ENCODE data around the gene IMMP2L. TPM values are rescaled to one million over a fixed set of nuclear protein-coding genes. Genes with fewer than 3 reads are reported as not detected.
"Not testable (repeated sequence)": the region's sequence is repeated elsewhere in the genome, so short reads cannot be mapped to it uniquely, and the experiment has no call there.

Gene IMMP2L
- total RNA-seq, 2 donors from 2014 or later: 10.5 to 17.4 TPM

GRCh38 chr7:110941385-110941784 is 620.9 kb downstream of the IMMP2L start:
- TF ChIP-seq POLR2A (IDR thresholded peaks at IDR 0.05) (no peak), CTCF (IDR thresholded peaks at IDR 0.05) (no peak)
- H3K36me3 ChIP-seq (replicated peaks in 1 of 2; ENCODE audit: insufficient read depth in 1 of 2, low read depth in 2 of 2): no peaks in the 10 kb centered on the region
- no peak overlapping the region for H3K27ac ChIP-seq
- H3K4me3 ChIP-seq: no peak overlapping the region
- H3K27me3 ChIP-seq: no peaks in the 10 kb centered on the region
- no peak for ATAC-seq
- H3K9me3 ChIP-seq: no peaks in the 10 kb centered on the region
- intact Hi-C loops (cut with DNase I): no loop called here
- WGBS, 2 donors: 81 to 83% methylated on average over 3 of the region's 3 CpGs
- DNase-seq: no peak
- H3K4me1 ChIP-seq: no peaks in the 10 kb centered on the region

- no peaks in the 10 kb centered on the region for H3K9me3 ChIP-seq
- H3K4me1 ChIP-seq: no peaks in the 10 kb centered on the region
- H3K27me3 ChIP-seq: no peaks in the 10 kb centered on the region
- DNase-seq (no peak), ATAC-seq (no peak)
- no peak overlapping the region for H3K27ac ChIP-seq
- no peaks in the 10 kb centered on the region for H3K36me3 ChIP-seq (replicated peaks in 1 of 2; ENCODE audit: insufficient read depth in 1 of 2, low read depth in 2 of 2)
- 95 to 97% methylated on average over 1 of the region's 1 CpG for WGBS, 2 donors
- no peak overlapping the region for H3K4me3 ChIP-seq
- no peak for TF ChIP-seq CTCF (IDR thresholded peaks at IDR 0.05)
- TF ChIP-seq POLR2A (IDR thresholded peaks at IDR 0.05): no peak
- intact Hi-C loops (cut with DNase I): no loop called here
Measured at GRCh38 chr7:110940756-110941155, 621.5 kb downstream of the IMMP2L start.

GRCh38 chr7:110938165-110938564 is 624.1 kb downstream of the IMMP2L start:
- TF ChIP-seq CTCF (IDR thresholded peaks at IDR 0.05): no peak
- Histone ChIP-seq H3K4me3 (no peak overlapping the region), H3K27me3 (no peaks in the 10 kb centered on the region), H3K36me3 (replicated peaks in 1 of 2; ENCODE audit: insufficient read depth in 1 of 2, low read depth in 2 of 2) (no peaks in the 10 kb centered on the region), H3K27ac (no peak overlapping the region), H3K9me3 (no peaks in the 10 kb centered on the region), H3K4me1 (no peaks in the 10 kb centered on the region)
- intact Hi-C loops (cut with DNase I): no loop called here
- DNase-seq (no peak), ATAC-seq (no peak)
- 95% methylated on average over 1 of the region's 1 CpG for WGBS, 2 donors

- H3K36me3 ChIP-seq (replicated peaks in 1 of 2; ENCODE audit: insufficient read depth in 1 of 2, low read depth in 2 of 2); H3K4me3 ChIP-seq; H3K9me3 ChIP-seq; H3K27me3 ChIP-seq; intact Hi-C loops (cut with DNase I); DNase-seq; ATAC-seq; H3K4me1 ChIP-seq; H3K27ac ChIP-seq: not testable (repeated sequence)
- 95 to 100% methylated on average over 2 of the region's 2 CpGs for WGBS, 2 donors
Measured at GRCh38 chr7:110936665-110937064, 625.6 kb downstream of the IMMP2L start.

- ATAC-seq (no peak), DNase-seq (no peak)
- intact Hi-C loops (cut with DNase I): no loop called here
- TF ChIP-seq CTCF (IDR thresholded peaks at IDR 0.05): no peak
- TF ChIP-seq POLR2A (IDR thresholded peaks at IDR 0.05): no peak
- Histone ChIP-seq H3K27ac (no peak overlapping the region), H3K27me3 (no peaks in the 10 kb centered on the region), H3K4me3 (no peak overlapping the region), H3K9me3 (no peaks in the 10 kb centered on the region), H3K36me3 (replicated peaks in 1 of 2; ENCODE audit: insufficient read depth in 1 of 2, low read depth in 2 of 2) (no peaks in the 10 kb centered on the region), H3K4me1 (no peaks in the 10 kb centered on the region)
- 72 to 74% methylated on average over 5 of the region's 5 CpGs for WGBS, 2 donors
Measured at GRCh38 chr7:110929480-110930249, 632.6 kb downstream of the IMMP2L start.

All from body of pancreas (tissue), 4 donors.